MM.1S (cell line): ENCODE measurements around the gene CTDNEP1.
"Not testable (repeated sequence)": the region's sequence is repeated elsewhere in the genome, so short reads cannot be mapped to it uniquely, and the experiment has no call there.

ENCODE experiments used
- DNase-seq: peaks from one replicate; pipeline ENCODE4 v3.0.0-alpha.2; 2015
- H2AFZ ChIP-seq: fragments of 300-600 bp; sonication (generic); 2 replicates; pipeline ENCODE4 v1.6.0; 2016; ENCODE audit warnings: antibody characterized with exemption, low read length
- H3F3A ChIP-seq: fragments of 300-600 bp; sonication (generic); 2 replicates; pipeline ENCODE4 v1.6.1; 2016; ENCODE audit warnings: mild to moderate bottlenecking, antibody characterized with exemption, low read length, moderate library complexity, mixed read lengths; ENCODE audit not compliant: insufficient read depth
- H3K27ac ChIP-seq: fragments of 300-600 bp; sonication (generic); 2 replicates; pipeline ENCODE4 v1.5.1; 2016; ENCODE audit warnings: mild to moderate bottlenecking, low read length
- H3K27me3 ChIP-seq: fragments of 300-600 bp; sonication (generic); replicated peaks from 2 replicates; pipeline ENCODE4 v1.6.0; 2016; ENCODE audit warnings: low read length; ENCODE audit not compliant: insufficient read depth
- H3K36me3 ChIP-seq: fragments of 300-600 bp; sonication (generic); replicated peaks from 2 replicates; pipeline ENCODE4 v1.6.1; 2016; ENCODE audit warnings: mild to moderate bottlenecking, low read length, mixed read lengths; ENCODE audit not compliant: insufficient read depth
- H3K4me1 ChIP-seq: fragments of 300-600 bp; sonication (generic); 2 replicates; pipeline ENCODE4 v1.6.1; 2016; ENCODE audit warnings: low read length, mixed read lengths
- H3K4me2 ChIP-seq: fragments of 300-600 bp; sonication (generic); 2 replicates; pipeline ENCODE4 v1.6.0; 2016; ENCODE audit warnings: low read depth, low read length
- H3K4me3 ChIP-seq: fragments of 300-600 bp; sonication (generic); 2 replicates; pipeline ENCODE4 v1.5.1; 2016; ENCODE audit warnings: low read length, mixed read lengths
- H3K79me2 ChIP-seq: fragments of 300-600 bp; sonication (generic); 2 replicates; pipeline ENCODE4 v1.6.1; 2016; ENCODE audit warnings: mixed run types, low read length, mixed read lengths
- H3K9ac ChIP-seq: fragments of 300-600 bp; sonication (generic); 2 replicates; pipeline ENCODE4 v1.6.1; 2016; ENCODE audit warnings: low read length, mixed read lengths
- H3K9me2 ChIP-seq: fragments of 300-600 bp; sonication (generic); replicated peaks from 2 replicates; pipeline ENCODE4 v1.6.1; 2016; ENCODE audit warnings: mild to moderate bottlenecking, low read length, mixed read lengths; ENCODE audit not compliant: insufficient read depth
- H3K9me3 ChIP-seq: fragments of 300-600 bp; sonication (generic); replicated peaks from 2 replicates; pipeline ENCODE4 v1.6.1; 2016; ENCODE audit warnings: mild to moderate bottlenecking, low read length, mixed read lengths; ENCODE audit not compliant: insufficient read depth
- H4K20me1 ChIP-seq: fragments of 300-600 bp; sonication (generic); 2 replicates; pipeline ENCODE4 v1.6.1; 2016; ENCODE audit warnings: mild to moderate bottlenecking, low read length, moderate library complexity, mixed read lengths; ENCODE audit not compliant: insufficient read depth
- CTCF ChIP-seq: fragments of 300-600 bp; sonication (generic); IDR thresholded peaks from 2 replicates; pipeline ENCODE4 v1.5.1; 2016; ENCODE audit warnings: antibody characterized with exemption, low read length, mixed read lengths
- EZH2 ChIP-seq: fragments of 300-600 bp; sonication (generic); optimal IDR thresholded peaks from 2 replicates; pipeline ENCODE3; 2017; ENCODE audit warnings: low read depth, mild to moderate bottlenecking, antibody characterized with exemption, low read length, mixed read lengths
- EZH2phosphoT487 ChIP-seq: fragments of 300-600 bp; sonication (generic); IDR thresholded peaks from 2 replicates; pipeline ENCODE4 v1.6.1; 2018; ENCODE audit warnings: antibody characterized with exemption, low read length

CTDNEP1 gene

GRCh38 chr17:7249830-7250229, 1.7 kb downstream of the CTDNEP1 start:
- H3K4me3 ChIP-seq = peak overlapping the region; percentile 71
- H4K20me1 ChIP-seq = no peaks in the 10 kb centered on the region
- peak overlapping the region; percentile 99; the same call in 1 of the 2 replicates for H3K9ac ChIP-seq
- 0 out of 2 replicates have a peak, but pooled peaks cover 6% of the 10 kb centered on the region for H3K36me3 ChIP-seq
- peaks cover 68% of the 10 kb centered on the region for H3K79me2 ChIP-seq
- no peak for TF ChIP-seq EZH2phosphoT487
- H3K27me3 ChIP-seq = no peaks in the 10 kb centered on the region
- no peaks in the 10 kb centered on the region for H3K9me2 ChIP-seq
- H3K27ac ChIP-seq = no peak overlapping the region
- peak overlapping the region; percentile 72 for H3K4me2 ChIP-seq
- H3K9me3 ChIP-seq = no peaks in the 10 kb centered on the region
- H3K4me1 ChIP-seq = peaks cover 18% of the 10 kb centered on the region
- no peak overlapping the region for H2AFZ ChIP-seq
- H3F3A ChIP-seq = peaks cover 10% of the 10 kb centered on the region
- no peak for DNase-seq

- no peaks in the 10 kb centered on the region for H4K20me1 ChIP-seq
- peaks cover 17% of the 10 kb centered on the region for H3F3A ChIP-seq
- H3K4me1 ChIP-seq = peaks cover 18% of the 10 kb centered on the region
- no peak overlapping the region for H3K4me2 ChIP-seq
- H3K4me3 ChIP-seq = no peak overlapping the region
- TF ChIP-seq EZH2phosphoT487 = no peak
- TF ChIP-seq CTCF = no peak
- TF ChIP-seq EZH2 = no peak
- no peak overlapping the region for H3K27ac ChIP-seq
- no peaks in the 10 kb centered on the region for H3K9me3 ChIP-seq
- 0 out of 2 replicates have a peak, but pooled peaks cover 3% of the 10 kb centered on the region for H3K36me3 ChIP-seq
- no peak overlapping the region for H3K9ac ChIP-seq
- H3K9me2 ChIP-seq = no peaks in the 10 kb centered on the region
- H3K79me2 ChIP-seq = peaks cover 68% of the 10 kb centered on the region
- DNase-seq = no peak
- no peak overlapping the region for H2AFZ ChIP-seq
- no peaks in the 10 kb centered on the region for H3K27me3 ChIP-seq
Observed at GRCh38 chr17:7249214-7249613, 2.3 kb downstream of the CTDNEP1 start.

GRCh38 chr17:7248796-7249195, 2.7 kb downstream of the CTDNEP1 start:
- H3K36me3 ChIP-seq = 0 out of 2 replicates have a peak, but pooled peaks cover 3% of the 10 kb centered on the region
- no peak overlapping the region for H3K9ac ChIP-seq
- peaks cover 20% of the 10 kb centered on the region for H3F3A ChIP-seq
- H3K9me2 ChIP-seq = no peaks in the 10 kb centered on the region
- no peak for DNase-seq
- TF ChIP-seq CTCF (no peak), EZH2 (no peak), EZH2phosphoT487 (no peak)
- no peaks in the 10 kb centered on the region for H3K9me3 ChIP-seq
- H3K4me1 ChIP-seq = peaks cover 18% of the 10 kb centered on the region
- no peaks in the 10 kb centered on the region for H4K20me1 ChIP-seq
- no peak overlapping the region for H3K4me3 ChIP-seq
- no peak overlapping the region for H2AFZ ChIP-seq
- no peaks in the 10 kb centered on the region for H3K27me3 ChIP-seq
- H3K79me2 ChIP-seq = peaks cover 68% of the 10 kb centered on the region
- H3K27ac ChIP-seq = no peak overlapping the region
- H3K4me2 ChIP-seq = no peak overlapping the region

- no peak overlapping the region for H3K27ac ChIP-seq
- no peaks in the 10 kb centered on the region for H3K9me2 ChIP-seq
- no peak overlapping the region for H3K4me3 ChIP-seq
- H3K4me2 ChIP-seq = no peak overlapping the region
- H2AFZ ChIP-seq = no peak overlapping the region
- H3K9ac ChIP-seq = no peak overlapping the region
- no peaks in the 10 kb centered on the region for H3K9me3 ChIP-seq
- TF ChIP-seq EZH2phosphoT487 (no peak), EZH2 (no peak), CTCF (no peak)
- no peaks in the 10 kb centered on the region for H3K27me3 ChIP-seq
- peaks cover 13% of the 10 kb centered on the region for H3K4me1 ChIP-seq
- peaks cover 62% of the 10 kb centered on the region for H3K79me2 ChIP-seq
- 0 out of 2 replicates have a peak, but pooled peaks cover 3% of the 10 kb centered on the region for H3K36me3 ChIP-seq
- no peak for DNase-seq
- H4K20me1 ChIP-seq = no peaks in the 10 kb centered on the region
- peaks cover 22% of the 10 kb centered on the region for H3F3A ChIP-seq
Observed at GRCh38 chr17:7246779-7247178, 4.8 kb downstream of the CTDNEP1 start.

GRCh38 chr17:7243838-7244237, 7.7 kb downstream of the CTDNEP1 start:
- H3K9ac ChIP-seq, H3K4me2 ChIP-seq, H3K4me3 ChIP-seq, H3K36me3 ChIP-seq, H4K20me1 ChIP-seq, DNase-seq, H3K27me3 ChIP-seq, H3K9me2 ChIP-seq, H3K9me3 ChIP-seq, H2AFZ ChIP-seq: not testable (repeated sequence)
- Histone ChIP-seq H3K79me2 (peaks cover 61% of the 10 kb centered on the region), H3F3A (peaks cover 42% of the 10 kb centered on the region), H3K27ac (peak overlapping the region; percentile 75; the same call in 1 of the 2 replicates), H3K4me1 (peaks cover 15% of the 10 kb centered on the region)
